Suprapubic skin (tissue), 3 donors: Measurements from ENCODE around the gene MEIS3.

Experiments used
- CTCF ChIP-seq, 2 donors: fragments of 200-600 bp in 1 of 2; fragments of 450-650 bp in 1 of 2; sonication (generic) in 1 of 2; IDR thresholded peaks; one replicate each; pipeline ENCODE4 v1.5.1; 2016 to 2019; ENCODE audit warnings: antibody characterized with exemption in 2 of 2, mild to moderate bottlenecking in 1 of 2, moderate library complexity in 1 of 2
- EP300 ChIP-seq: sonication (generic); formaldehyde crosslinking; IDR thresholded peaks from one replicate; pipeline ENCODE4 v1.6.1; 2017; ENCODE audit warnings: antibody characterized with exemption
- POLR2A ChIP-seq, 2 donors: fragments of 450-650 bp; IDR thresholded peaks; one replicate each; pipeline ENCODE4 v1.6.1; 2017; ENCODE audit warnings: antibody characterized with exemption in 2 of 2, mild to moderate bottlenecking in 2 of 2, moderate library complexity in 2 of 2

- no peak for TF ChIP-seq EP300
- TF ChIP-seq CTCF (IDR thresholded peaks at IDR 0.05): no peak
- TF ChIP-seq POLR2A (IDR thresholded peaks at IDR 0.05): no peak
Observed at GRCh38 chr19:47429140-47429793, 9.9 kb upstream of the MEIS3 start.
